Measurements from ENCODE around the gene NOP16. TPM values are rescaled to one million over a fixed set of nuclear protein-coding genes. Genes with fewer than 3 reads are reported as not detected.
A peak's percentile ranks its signal among the peaks of the same experiment; 100 is the strongest.

Gene NOP16
- total and polyA plus RNA-seq, 11 donors: 9.3 to 83.4 (median 15.9) TPM

GRCh38 chr5:176401281-176402205 lies 13.1 kb upstream of the NOP16 start:
- no peaks in the 10 kb centered on the region for H3K27me3 ChIP-seq
- H3K4me1 ChIP-seq: peaks cover 0 to 35% (median 28%) of the 10 kb centered on the region in 12 donors
- ATAC-seq (peak in 1 of 4 donors; percentile 34), DNase-seq (peak in 2 of 5 donors; percentile 35 to 40)
- no peak for TF ChIP-seq CTCF (IDR thresholded peaks at IDR 0.05)
- TF ChIP-seq POLR2A (IDR thresholded peaks at IDR 0.05): no peak
- peak overlapping the region in 10 of 12 donors; percentile 26 to 75 (median 60) for H3K27ac ChIP-seq
- intact Hi-C loops (cut with DNase I): no loop called here
- no peak overlapping the region for H3K4me3 ChIP-seq
- no peaks in the 10 kb centered on the region for H3K9me3 ChIP-seq
- WGBS, 4 donors: 59 to 65% (median 63%) methylated on average over 22 of the region's 22 CpGs
- peaks cover 0 to 45% (median 34%) of the 10 kb centered on the region in 9 donors for H3K36me3 ChIP-seq

GRCh38 chr5:176400382-176401156 lies 12.2 kb upstream of the NOP16 start:
- no peaks in the 10 kb centered on the region for H3K27me3 ChIP-seq
- intact Hi-C loops (cut with DNase I): no loop called here
- peak overlapping the region in 8 of 12 donors; percentile 26 to 73 (median 60) for H3K27ac ChIP-seq
- H3K36me3 ChIP-seq: peaks cover 0 to 44% (median 28%) of the 10 kb centered on the region in 9 donors
- peaks cover 0 to 39% (median 28%) of the 10 kb centered on the region in 12 donors for H3K4me1 ChIP-seq
- WGBS, 4 donors: 57 to 71% (median 59%) methylated on average over 17 of the region's 17 CpGs
- DNase-seq: peak in 1 of 5 donors; percentile 29
- no peaks in the 10 kb centered on the region for H3K9me3 ChIP-seq
- no peak for TF ChIP-seq POLR2A (IDR thresholded peaks at IDR 0.05)
- TF ChIP-seq CTCF (IDR thresholded peaks at IDR 0.05): no peak
- ATAC-seq: peak; percentile 15 to 23 (median 20)
- H3K4me3 ChIP-seq: no peak overlapping the region

GRCh38 chr5:176397736-176398420 lies 9.5 kb upstream of the NOP16 start:
- Histone ChIP-seq H3K27ac (no peak overlapping the region), H3K27me3 (no peaks in the 10 kb centered on the region), H3K9me3 (no peaks in the 10 kb centered on the region), H3K36me3 (peaks cover 0 to 44% (median 27%) of the 10 kb centered on the region in 9 donors), H3K4me1 (peaks cover 0 to 48% (median 25%) of the 10 kb centered on the region in 12 donors), H3K4me3 (no peak overlapping the region)
- WGBS, 4 donors: 90 to 93% (median 92%) methylated on average over 16 to 18 of the region's 18 CpGs
- TF ChIP-seq POLR2A (IDR thresholded peaks at IDR 0.05) (no peak), CTCF (IDR thresholded peaks at IDR 0.05) (no peak)
- intact Hi-C loops (cut with DNase I): loop anchor here in 1 of 10 donors (5.0 kb wide), 1 partner anchor 36 kb away; the partner anchor contains the start of gene KIAA1191
- peak in 1 of 5 donors; percentile 19 for DNase-seq
- ATAC-seq: no peak
